ENCODE results near the gene TBX3.

TBX3 gene

GRCh38 chr12:114679452-114679875 is 4.5 kb downstream of the TBX3 start:
- no peaks in the 10 kb centered on the region for H3K9me3 ChIP-seq (ENCODE audit: control insufficient read depth, insufficient read depth, low read length)
- H3K4me1 ChIP-seq (ENCODE audit: control insufficient read depth, insufficient read depth, low read length), result peaks cover 27% of the 10 kb centered on the region
- no peak overlapping the region for H3K4me3 ChIP-seq (ENCODE audit: low read depth, low read length)
- H3K9ac ChIP-seq (ENCODE audit: low read depth, low read length), result no peak overlapping the region
- no peaks in the 10 kb centered on the region for H3K36me3 ChIP-seq (ENCODE audit: control insufficient read depth, insufficient read depth, low read length)
- peaks cover 93% of the 10 kb centered on the region for H3K27me3 ChIP-seq (ENCODE audit: control insufficient read depth, insufficient read depth, low read length)

- Histone ChIP-seq H3K27me3 (ENCODE audit: control insufficient read depth, insufficient read depth, low read length) (peaks cover 99% of the 10 kb centered on the region), H3K36me3 (ENCODE audit: control insufficient read depth, insufficient read depth, low read length) (no peaks in the 10 kb centered on the region), H3K9me3 (ENCODE audit: control insufficient read depth, insufficient read depth, low read length) (no peaks in the 10 kb centered on the region), H3K4me3 (ENCODE audit: low read depth, low read length) (no peak overlapping the region), H3K4me1 (ENCODE audit: control insufficient read depth, insufficient read depth, low read length) (peaks cover 27% of the 10 kb centered on the region), H3K9ac (ENCODE audit: low read depth, low read length) (no peak overlapping the region)
These were observed 5.3 kb downstream of the TBX3 start for GRCh38 chr12:114678718-114679117.

GRCh38 chr12:114678028-114678427 is 5.9 kb downstream of the TBX3 start:
- H3K9ac ChIP-seq (ENCODE audit: low read depth, low read length), result no peak overlapping the region
- no peak overlapping the region for H3K4me3 ChIP-seq (ENCODE audit: low read depth, low read length)
- no peaks in the 10 kb centered on the region for H3K36me3 ChIP-seq (ENCODE audit: control insufficient read depth, insufficient read depth, low read length)
- H3K27me3 ChIP-seq (ENCODE audit: control insufficient read depth, insufficient read depth, low read length), result peaks cover 99% of the 10 kb centered on the region
- H3K9me3 ChIP-seq (ENCODE audit: control insufficient read depth, insufficient read depth, low read length), result no peaks in the 10 kb centered on the region
- H3K4me1 ChIP-seq (ENCODE audit: control insufficient read depth, insufficient read depth, low read length), result peaks cover 27% of the 10 kb centered on the region

- H3K9ac ChIP-seq (ENCODE audit: low read depth, low read length), result no peak overlapping the region
These were observed 7.7 kb downstream of the TBX3 start for GRCh38 chr12:114676142-114676741.

GRCh38 chr12:114674251-114675047 is 9.5 kb downstream of the TBX3 start:
- Histone ChIP-seq H3K36me3 (ENCODE audit: control insufficient read depth, insufficient read depth, low read length) (no peaks in the 10 kb centered on the region), H3K4me3 (ENCODE audit: low read depth, low read length) (peak overlapping the region; percentile 14), H3K27me3 (ENCODE audit: control insufficient read depth, insufficient read depth, low read length) (peaks cover 99% of the 10 kb centered on the region), H3K9ac (ENCODE audit: low read depth, low read length) (no peak overlapping the region), H3K4me1 (ENCODE audit: control insufficient read depth, insufficient read depth, low read length) (peaks cover 29% of the 10 kb centered on the region), H3K9me3 (ENCODE audit: control insufficient read depth, insufficient read depth, low read length) (no peaks in the 10 kb centered on the region)

More at GRCh38 chr12:114676142-114676741, 7.7 kb downstream of the TBX3 start:
- Histone ChIP-seq H3K4me3 (ENCODE audit: low read depth, low read length) (no peak overlapping the region), H3K27me3 (ENCODE audit: control insufficient read depth, insufficient read depth, low read length) (peaks cover 99% of the 10 kb centered on the region), H3K9me3 (ENCODE audit: control insufficient read depth, insufficient read depth, low read length) (no peaks in the 10 kb centered on the region), H3K4me1 (ENCODE audit: control insufficient read depth, insufficient read depth, low read length) (peaks cover 30% of the 10 kb centered on the region), H3K36me3 (ENCODE audit: control insufficient read depth, insufficient read depth, low read length) (no peaks in the 10 kb centered on the region)

GRCh38 chr12:114673901-114674250 is 10.1 kb downstream of the TBX3 start:
- H3K27me3 ChIP-seq (ENCODE audit: control insufficient read depth, insufficient read depth, low read length), result peaks cover 97% of the 10 kb centered on the region
- peak overlapping the region; percentile 14 for H3K4me3 ChIP-seq (ENCODE audit: low read depth, low read length)
- no peak overlapping the region for H3K9ac ChIP-seq (ENCODE audit: low read depth, low read length)
- peaks cover 23% of the 10 kb centered on the region for H3K4me1 ChIP-seq (ENCODE audit: control insufficient read depth, insufficient read depth, low read length)
- H3K9me3 ChIP-seq (ENCODE audit: control insufficient read depth, insufficient read depth, low read length), result no peaks in the 10 kb centered on the region
- no peaks in the 10 kb centered on the region for H3K36me3 ChIP-seq (ENCODE audit: control insufficient read depth, insufficient read depth, low read length)

- Histone ChIP-seq H3K4me1 (ENCODE audit: control insufficient read depth, insufficient read depth, low read length) (peaks cover 18% of the 10 kb centered on the region), H3K27me3 (ENCODE audit: control insufficient read depth, insufficient read depth, low read length) (peaks cover 93% of the 10 kb centered on the region), H3K9me3 (ENCODE audit: control insufficient read depth, insufficient read depth, low read length) (no peaks in the 10 kb centered on the region), H3K9ac (ENCODE audit: low read depth, low read length) (no peak overlapping the region), H3K36me3 (ENCODE audit: control insufficient read depth, insufficient read depth, low read length) (no peaks in the 10 kb centered on the region), H3K4me3 (ENCODE audit: low read depth, low read length) (peak overlapping the region; percentile 3)
These were observed 10.7 kb downstream of the TBX3 start for GRCh38 chr12:114673169-114673833.

- H3K9me3 ChIP-seq (ENCODE audit: control insufficient read depth, insufficient read depth, low read length), result no peaks in the 10 kb centered on the region
- H3K27me3 ChIP-seq (ENCODE audit: control insufficient read depth, insufficient read depth, low read length), result peaks cover 89% of the 10 kb centered on the region
- peaks cover 18% of the 10 kb centered on the region for H3K4me1 ChIP-seq (ENCODE audit: control insufficient read depth, insufficient read depth, low read length)
- H3K9ac ChIP-seq (ENCODE audit: low read depth, low read length), result no peak overlapping the region
- H3K4me3 ChIP-seq (ENCODE audit: low read depth, low read length), result no peak overlapping the region
- H3K36me3 ChIP-seq (ENCODE audit: control insufficient read depth, insufficient read depth, low read length), result no peaks in the 10 kb centered on the region
These were observed 11.2 kb downstream of the TBX3 start for GRCh38 chr12:114672817-114673168.

- H3K9ac ChIP-seq (ENCODE audit: low read depth, low read length), result no peak overlapping the region
- peaks cover 89% of the 10 kb centered on the region for H3K27me3 ChIP-seq (ENCODE audit: control insufficient read depth, insufficient read depth, low read length)
- H3K36me3 ChIP-seq (ENCODE audit: control insufficient read depth, insufficient read depth, low read length), result no peaks in the 10 kb centered on the region
- H3K4me3 ChIP-seq (ENCODE audit: low read depth, low read length), result peak overlapping the region; percentile 38
- peaks cover 17% of the 10 kb centered on the region for H3K4me1 ChIP-seq (ENCODE audit: control insufficient read depth, insufficient read depth, low read length)
- no peaks in the 10 kb centered on the region for H3K9me3 ChIP-seq (ENCODE audit: control insufficient read depth, insufficient read depth, low read length)
These were observed 12.2 kb downstream of the TBX3 start for GRCh38 chr12:114671443-114672411.

GRCh38 chr12:114671066-114671442 is 12.9 kb downstream of the TBX3 start:
- Histone ChIP-seq H3K9ac (ENCODE audit: low read depth, low read length) (no peak overlapping the region), H3K36me3 (ENCODE audit: control insufficient read depth, insufficient read depth, low read length) (no peaks in the 10 kb centered on the region), H3K27me3 (ENCODE audit: control insufficient read depth, insufficient read depth, low read length) (peaks cover 89% of the 10 kb centered on the region), H3K9me3 (ENCODE audit: control insufficient read depth, insufficient read depth, low read length) (no peaks in the 10 kb centered on the region), H3K4me3 (ENCODE audit: low read depth, low read length) (no peak overlapping the region), H3K4me1 (ENCODE audit: control insufficient read depth, insufficient read depth, low read length) (peaks cover 11% of the 10 kb centered on the region)

- H3K4me3 ChIP-seq (ENCODE audit: low read depth, low read length), result no peak overlapping the region
These were observed 13.5 kb downstream of the TBX3 start for GRCh38 chr12:114670291-114670980.

More at GRCh38 chr12:114670291-114670980, 13.5 kb downstream of the TBX3 start:
- H3K9ac ChIP-seq (ENCODE audit: low read depth, low read length), result no peak overlapping the region
- no peaks in the 10 kb centered on the region for H3K36me3 ChIP-seq (ENCODE audit: control insufficient read depth, insufficient read depth, low read length)
- H3K9me3 ChIP-seq (ENCODE audit: control insufficient read depth, insufficient read depth, low read length), result no peaks in the 10 kb centered on the region
- peaks cover 10% of the 10 kb centered on the region for H3K4me1 ChIP-seq (ENCODE audit: control insufficient read depth, insufficient read depth, low read length)
- peaks cover 90% of the 10 kb centered on the region for H3K27me3 ChIP-seq (ENCODE audit: control insufficient read depth, insufficient read depth, low read length)
